ENCODE measurements around the gene RIBC2. TPM values are rescaled to one million over a fixed set of nuclear protein-coding genes. Genes with fewer than 3 reads are reported as not detected.

Gene RIBC2
- total and polyA plus RNA-seq, 10 of the 15 experiments (the other 5 are each of a cell fraction or from before 2014, with no cell fraction given) = 0.10 TPM; not detected in 9

DNA sequence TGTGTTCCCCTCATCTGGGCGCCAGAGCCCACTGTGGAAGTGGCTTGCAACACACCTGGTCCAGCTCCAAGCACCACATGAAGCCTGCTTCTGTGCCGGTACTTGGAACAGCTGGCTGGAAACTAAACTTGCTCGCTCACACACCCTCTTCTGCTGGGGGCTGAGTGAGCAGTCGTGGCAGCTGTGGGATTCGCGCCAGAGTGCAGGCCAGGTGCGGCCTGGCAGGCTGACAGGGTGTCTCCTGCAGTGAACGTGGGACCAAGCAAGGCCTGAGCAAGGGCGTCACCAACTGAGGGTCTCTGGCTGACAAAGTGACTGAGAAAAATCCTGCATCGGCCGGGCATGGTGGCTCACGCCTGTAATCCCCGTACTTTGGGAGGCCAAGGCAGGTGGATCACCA is 15.3 kb upstream of the RIBC2 start (continued):
- TF ChIP-seq, protein P1, sequence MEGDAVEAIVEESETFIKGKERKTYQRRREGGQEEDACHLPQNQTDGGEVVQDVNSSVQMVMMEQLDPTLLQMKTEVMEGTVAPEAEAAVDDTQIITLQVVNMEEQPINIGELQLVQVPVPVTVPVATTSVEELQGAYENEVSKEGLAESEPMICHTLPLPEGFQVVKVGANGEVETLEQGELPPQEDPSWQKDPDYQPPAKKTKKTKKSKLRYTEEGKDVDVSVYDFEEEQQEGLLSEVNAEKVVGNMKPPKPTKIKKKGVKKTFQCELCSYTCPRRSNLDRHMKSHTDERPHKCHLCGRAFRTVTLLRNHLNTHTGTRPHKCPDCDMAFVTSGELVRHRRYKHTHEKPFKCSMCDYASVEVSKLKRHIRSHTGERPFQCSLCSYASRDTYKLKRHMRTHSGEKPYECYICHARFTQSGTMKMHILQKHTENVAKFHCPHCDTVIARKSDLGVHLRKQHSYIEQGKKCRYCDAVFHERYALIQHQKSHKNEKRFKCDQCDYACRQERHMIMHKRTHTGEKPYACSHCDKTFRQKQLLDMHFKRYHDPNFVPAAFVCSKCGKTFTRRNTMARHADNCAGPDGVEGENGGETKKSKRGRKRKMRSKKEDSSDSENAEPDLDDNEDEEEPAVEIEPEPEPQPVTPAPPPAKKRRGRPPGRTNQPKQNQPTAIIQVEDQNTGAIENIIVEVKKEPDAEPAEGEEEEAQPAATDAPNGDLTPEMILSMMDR (IDR thresholded peaks at IDR 0.05 in 2 of 3, conservative IDR thresholded peaks at IDR 0.05 in 1 of 3; ENCODE audit: control insufficient read depth in 2 of 3, extremely low read depth in 1 of 3, insufficient read depth in 1 of 3, low read depth in 3 of 3, low read length in 3 of 3) = no peak
- TF ChIP-seq, protein P2, sequence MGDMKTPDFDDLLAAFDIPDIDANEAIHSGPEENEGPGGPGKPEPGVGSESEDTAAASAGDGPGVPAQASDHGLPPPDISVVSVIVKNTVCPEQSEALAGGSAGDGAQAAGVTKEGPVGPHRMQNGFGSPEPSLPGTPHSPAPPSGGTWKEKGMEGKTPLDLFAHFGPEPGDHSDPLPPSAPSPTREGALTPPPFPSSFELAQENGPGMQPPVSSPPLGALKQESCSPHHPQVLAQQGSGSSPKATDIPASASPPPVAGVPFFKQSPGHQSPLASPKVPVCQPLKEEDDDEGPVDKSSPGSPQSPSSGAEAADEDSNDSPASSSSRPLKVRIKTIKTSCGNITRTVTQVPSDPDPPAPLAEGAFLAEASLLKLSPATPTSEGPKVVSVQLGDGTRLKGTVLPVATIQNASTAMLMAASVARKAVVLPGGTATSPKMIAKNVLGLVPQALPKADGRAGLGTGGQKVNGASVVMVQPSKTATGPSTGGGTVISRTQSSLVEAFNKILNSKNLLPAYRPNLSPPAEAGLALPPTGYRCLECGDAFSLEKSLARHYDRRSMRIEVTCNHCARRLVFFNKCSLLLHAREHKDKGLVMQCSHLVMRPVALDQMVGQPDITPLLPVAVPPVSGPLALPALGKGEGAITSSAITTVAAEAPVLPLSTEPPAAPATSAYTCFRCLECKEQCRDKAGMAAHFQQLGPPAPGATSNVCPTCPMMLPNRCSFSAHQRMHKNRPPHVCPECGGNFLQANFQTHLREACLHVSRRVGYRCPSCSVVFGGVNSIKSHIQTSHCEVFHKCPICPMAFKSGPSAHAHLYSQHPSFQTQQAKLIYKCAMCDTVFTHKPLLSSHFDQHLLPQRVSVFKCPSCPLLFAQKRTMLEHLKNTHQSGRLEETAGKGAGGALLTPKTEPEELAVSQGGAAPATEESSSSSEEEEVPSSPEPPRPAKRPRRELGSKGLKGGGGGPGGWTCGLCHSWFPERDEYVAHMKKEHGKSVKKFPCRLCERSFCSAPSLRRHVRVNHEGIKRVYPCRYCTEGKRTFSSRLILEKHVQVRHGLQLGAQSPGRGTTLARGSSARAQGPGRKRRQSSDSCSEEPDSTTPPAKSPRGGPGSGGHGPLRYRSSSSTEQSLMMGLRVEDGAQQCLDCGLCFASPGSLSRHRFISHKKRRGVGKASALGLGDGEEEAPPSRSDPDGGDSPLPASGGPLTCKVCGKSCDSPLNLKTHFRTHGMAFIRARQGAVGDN (IDR thresholded peaks at IDR 0.05) = no peak
- TF ChIP-seq CHD4 (IDR thresholded peaks at IDR 0.05) = no peak
- TF ChIP-seq, protein P3, sequence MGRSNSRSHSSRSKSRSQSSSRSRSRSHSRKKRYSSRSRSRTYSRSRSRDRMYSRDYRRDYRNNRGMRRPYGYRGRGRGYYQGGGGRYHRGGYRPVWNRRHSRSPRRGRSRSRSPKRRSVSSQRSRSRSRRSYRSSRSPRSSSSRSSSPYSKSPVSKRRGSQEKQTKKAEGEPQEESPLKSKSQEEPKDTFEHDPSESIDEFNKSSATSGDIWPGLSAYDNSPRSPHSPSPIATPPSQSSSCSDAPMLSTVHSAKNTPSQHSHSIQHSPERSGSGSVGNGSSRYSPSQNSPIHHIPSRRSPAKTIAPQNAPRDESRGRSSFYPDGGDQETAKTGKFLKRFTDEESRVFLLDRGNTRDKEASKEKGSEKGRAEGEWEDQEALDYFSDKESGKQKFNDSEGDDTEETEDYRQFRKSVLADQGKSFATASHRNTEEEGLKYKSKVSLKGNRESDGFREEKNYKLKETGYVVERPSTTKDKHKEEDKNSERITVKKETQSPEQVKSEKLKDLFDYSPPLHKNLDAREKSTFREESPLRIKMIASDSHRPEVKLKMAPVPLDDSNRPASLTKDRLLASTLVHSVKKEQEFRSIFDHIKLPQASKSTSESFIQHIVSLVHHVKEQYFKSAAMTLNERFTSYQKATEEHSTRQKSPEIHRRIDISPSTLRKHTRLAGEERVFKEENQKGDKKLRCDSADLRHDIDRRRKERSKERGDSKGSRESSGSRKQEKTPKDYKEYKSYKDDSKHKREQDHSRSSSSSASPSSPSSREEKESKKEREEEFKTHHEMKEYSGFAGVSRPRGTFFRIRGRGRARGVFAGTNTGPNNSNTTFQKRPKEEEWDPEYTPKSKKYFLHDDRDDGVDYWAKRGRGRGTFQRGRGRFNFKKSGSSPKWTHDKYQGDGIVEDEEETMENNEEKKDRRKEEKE (IDR thresholded peaks at IDR 0.05) = no peak
- no peak for TF ChIP-seq SUZ12 (IDR thresholded peaks at IDR 0.05; ENCODE audit: unreplicated experiment)
- TF ChIP-seq, protein P4, sequence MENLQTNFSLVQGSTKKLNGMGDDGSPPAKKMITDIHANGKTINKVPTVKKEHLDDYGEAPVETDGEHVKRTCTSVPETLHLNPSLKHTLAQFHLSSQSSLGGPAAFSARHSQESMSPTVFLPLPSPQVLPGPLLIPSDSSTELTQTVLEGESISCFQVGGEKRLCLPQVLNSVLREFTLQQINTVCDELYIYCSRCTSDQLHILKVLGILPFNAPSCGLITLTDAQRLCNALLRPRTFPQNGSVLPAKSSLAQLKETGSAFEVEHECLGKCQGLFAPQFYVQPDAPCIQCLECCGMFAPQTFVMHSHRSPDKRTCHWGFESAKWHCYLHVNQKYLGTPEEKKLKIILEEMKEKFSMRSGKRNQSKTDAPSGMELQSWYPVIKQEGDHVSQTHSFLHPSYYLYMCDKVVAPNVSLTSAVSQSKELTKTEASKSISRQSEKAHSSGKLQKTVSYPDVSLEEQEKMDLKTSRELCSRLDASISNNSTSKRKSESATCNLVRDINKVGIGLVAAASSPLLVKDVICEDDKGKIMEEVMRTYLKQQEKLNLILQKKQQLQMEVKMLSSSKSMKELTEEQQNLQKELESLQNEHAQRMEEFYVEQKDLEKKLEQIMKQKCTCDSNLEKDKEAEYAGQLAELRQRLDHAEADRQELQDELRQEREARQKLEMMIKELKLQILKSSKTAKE (IDR thresholded peaks at IDR 0.05; ENCODE audit: low read depth, poor library complexity, severe bottlenecking) = no peak
